GM12891 (cell line): Measurements from ENCODE around the gene PHAF1.

ENCODE experiments used
- POLR2A ChIP-seq: IDR thresholded peaks from 2 replicates; pipeline ENCODE4 v1.6.1; 2011; ENCODE audit warnings: low read depth, low read length, control low read depth
- POLR2AphosphoS5 ChIP-seq: IDR thresholded peaks from 2 replicates; pipeline ENCODE4 v1.6.1; 2011; ENCODE audit warnings: low read depth, low read length, control low read depth
- POU2F2 ChIP-seq: IDR thresholded peaks from 2 replicates; pipeline ENCODE4 v1.6.1; 2011; ENCODE audit warnings: low read depth, mild to moderate bottlenecking, control low read depth, low read length, moderate library complexity
- SPI1 ChIP-seq: IDR thresholded peaks from 2 replicates; pipeline ENCODE4 v1.6.1; 2011; ENCODE audit warnings: low read depth, low read length, control low read depth
- TAF1 ChIP-seq: IDR thresholded peaks from 2 replicates; pipeline ENCODE4 v1.6.1; 2011; ENCODE audit warnings: low read depth, low read length, control low read depth

- no peak for TF ChIP-seq POLR2A
- TF ChIP-seq POU2F2 = no peak
- no peak for TF ChIP-seq POLR2AphosphoS5
- no peak for TF ChIP-seq TAF1
- no peak for TF ChIP-seq SPI1
These were observed 17.7 kb upstream of the PHAF1 start for GRCh38 chr16:67091906-67092566.
